ENCODE measurements around the gene NEIL3. TPM values are rescaled to one million over a fixed set of nuclear protein-coding genes. Genes with fewer than 3 reads are reported as not detected.

NEIL3 gene
- total and polyA plus RNA-seq, 4 donors: 0.28 to 0.99 (median 0.39) TPM; not detected in 1

GRCh38 chr4:177386278-177386815 is 76.7 kb downstream of the NEIL3 start:
- intact Hi-C loops (cut with DNase I): no loop called here
- Histone ChIP-seq H3K36me3 (ENCODE audit: control insufficient read depth in 1 of 2, insufficient read depth in 2 of 2, low read length in 1 of 2) (no peaks in the 10 kb centered on the region), H3K4me1 (ENCODE audit: control insufficient read depth in 1 of 2, insufficient read depth in 2 of 2, low read length in 2 of 2) (peaks cover 0 to 3% of the 10 kb centered on the region in 2 donors), H3K4me3 (ENCODE audit: low read length in 2 of 2) (no peak overlapping the region), H3K27me3 (ENCODE audit: control insufficient read depth in 1 of 2, insufficient read depth in 2 of 2, low read length in 1 of 2) (no peaks in the 10 kb centered on the region), H3K27ac (ENCODE audit: low read depth in 1 of 2, low read length in 2 of 2) (no peak overlapping the region), H3K9me3 (ENCODE audit: control insufficient read depth, low read length) (no peaks in the 10 kb centered on the region)
- DNase-seq: no peak
- WGBS, 2 donors: 14 to 23% methylated on average over 5 of the region's 5 CpGs
- ATAC-seq (ENCODE audit: low FRiP score): no peak

DNA sequence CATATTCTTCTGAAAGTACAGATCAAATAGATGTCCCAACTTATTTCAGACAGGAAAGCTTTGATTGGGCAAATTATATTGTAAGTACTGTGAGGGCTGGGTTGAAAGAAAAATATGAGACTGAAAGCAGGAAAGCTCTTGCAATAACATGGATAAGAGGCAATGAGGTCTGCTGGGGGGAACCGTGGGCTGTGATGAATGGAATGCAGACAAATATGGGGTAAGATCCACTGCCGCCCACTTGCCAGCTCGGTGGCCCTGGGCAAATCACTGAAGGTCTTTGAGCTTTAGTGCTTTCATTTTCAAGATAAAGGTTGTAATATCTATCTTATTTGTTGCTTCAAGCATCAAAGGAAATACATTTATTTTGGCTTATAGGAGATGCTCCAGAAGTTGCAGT is 81.6 kb downstream of the NEIL3 start:
- Histone ChIP-seq H3K36me3 (ENCODE audit: control insufficient read depth in 1 of 2, insufficient read depth in 2 of 2, low read length in 1 of 2) (no peaks in the 10 kb centered on the region), H3K4me3 (ENCODE audit: low read length in 2 of 2) (no peak overlapping the region), H3K27ac (ENCODE audit: low read depth in 1 of 2, low read length in 2 of 2) (no peak overlapping the region), H3K27me3 (ENCODE audit: control insufficient read depth in 1 of 2, insufficient read depth in 2 of 2, low read length in 1 of 2) (no peaks in the 10 kb centered on the region), H3K4me1 (ENCODE audit: control insufficient read depth in 1 of 2, insufficient read depth in 2 of 2, low read length in 2 of 2) (peaks cover 0 to 2% of the 10 kb centered on the region in 2 donors), H3K9me3 (ENCODE audit: control insufficient read depth, low read length) (no peaks in the 10 kb centered on the region)
- no peak for ATAC-seq (ENCODE audit: low FRiP score)
- DNase-seq: no peak
- 22 to 35% methylated on average over 3 of the region's 3 CpGs for WGBS, 2 donors
- intact Hi-C loops (cut with DNase I): no loop called here

DNA sequence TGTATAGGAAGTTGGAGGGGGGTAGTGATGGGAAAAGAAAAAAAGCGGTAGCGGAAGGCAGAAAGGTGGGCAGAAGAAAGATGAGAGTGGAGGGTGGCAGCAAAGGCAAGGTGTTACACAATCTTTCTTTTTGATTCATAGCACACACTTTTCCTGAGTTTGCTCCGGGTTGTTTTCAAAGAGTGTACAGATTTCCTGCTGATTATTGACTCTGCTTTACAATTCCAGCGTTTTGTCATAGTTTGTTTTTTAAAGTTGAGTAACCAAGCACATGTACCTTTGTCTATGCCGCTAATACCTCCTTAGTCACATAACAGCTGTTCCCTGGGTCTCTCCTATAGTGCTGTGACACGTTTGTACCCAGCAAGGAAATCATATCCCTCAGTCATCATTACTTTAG is 82.3 kb downstream of the NEIL3 start:
- H3K36me3 ChIP-seq (ENCODE audit: control insufficient read depth in 1 of 2, insufficient read depth in 2 of 2, low read length in 1 of 2): no peaks in the 10 kb centered on the region
- intact Hi-C loops (cut with DNase I): no loop called here
- no peak overlapping the region for H3K4me3 ChIP-seq (ENCODE audit: low read length in 2 of 2)
- no peaks in the 10 kb centered on the region for H3K4me1 ChIP-seq (ENCODE audit: control insufficient read depth in 1 of 2, insufficient read depth in 2 of 2, low read length in 2 of 2)
- no peak for ATAC-seq (ENCODE audit: low FRiP score)
- no peak for DNase-seq
- WGBS, 2 donors: 86 to 87% methylated on average over 6 of the region's 6 CpGs
- no peaks in the 10 kb centered on the region for H3K9me3 ChIP-seq (ENCODE audit: control insufficient read depth, low read length)
- no peaks in the 10 kb centered on the region for H3K27me3 ChIP-seq (ENCODE audit: control insufficient read depth in 1 of 2, insufficient read depth in 2 of 2, low read length in 1 of 2)
- no peak overlapping the region for H3K27ac ChIP-seq (ENCODE audit: low read depth in 1 of 2, low read length in 2 of 2)

GRCh38 chr4:177393236-177393635 is 83.6 kb downstream of the NEIL3 start:
- DNase-seq (no peak), ATAC-seq (ENCODE audit: low FRiP score) (no peak)
- Histone ChIP-seq H3K9me3 (ENCODE audit: control insufficient read depth, low read length) (no peaks in the 10 kb centered on the region), H3K4me1 (ENCODE audit: control insufficient read depth in 1 of 2, insufficient read depth in 2 of 2, low read length in 2 of 2) (no peaks in the 10 kb centered on the region), H3K27me3 (ENCODE audit: control insufficient read depth in 1 of 2, insufficient read depth in 2 of 2, low read length in 1 of 2) (no peaks in the 10 kb centered on the region), H3K27ac (ENCODE audit: low read depth in 1 of 2, low read length in 2 of 2) (no peak overlapping the region), H3K4me3 (ENCODE audit: low read length in 2 of 2) (no peak overlapping the region), H3K36me3 (ENCODE audit: control insufficient read depth in 1 of 2, insufficient read depth in 2 of 2, low read length in 1 of 2) (no peaks in the 10 kb centered on the region)
- intact Hi-C loops (cut with DNase I): no loop called here
- 67 to 76% methylated on average over 8 of the region's 8 CpGs for WGBS, 2 donors

- no peak for DNase-seq
- no peaks in the 10 kb centered on the region for H3K4me1 ChIP-seq (ENCODE audit: control insufficient read depth in 1 of 2, insufficient read depth in 2 of 2, low read length in 2 of 2)
- WGBS, 2 donors: 88 to 89% methylated on average over 2 of the region's 2 CpGs
- no peaks in the 10 kb centered on the region for H3K27me3 ChIP-seq (ENCODE audit: control insufficient read depth in 1 of 2, insufficient read depth in 2 of 2, low read length in 1 of 2)
- H3K27ac ChIP-seq (ENCODE audit: low read depth in 1 of 2, low read length in 2 of 2): no peak overlapping the region
- no peak for ATAC-seq (ENCODE audit: low FRiP score)
- H3K36me3 ChIP-seq (ENCODE audit: control insufficient read depth in 1 of 2, insufficient read depth in 2 of 2, low read length in 1 of 2): no peaks in the 10 kb centered on the region
- no peaks in the 10 kb centered on the region for H3K9me3 ChIP-seq (ENCODE audit: control insufficient read depth, low read length)
- H3K4me3 ChIP-seq (ENCODE audit: low read length in 2 of 2): no peak overlapping the region
- intact Hi-C loops (cut with DNase I): no loop called here
Observed at GRCh38 chr4:177396352-177396751, 86.7 kb downstream of the NEIL3 start.

DNA sequence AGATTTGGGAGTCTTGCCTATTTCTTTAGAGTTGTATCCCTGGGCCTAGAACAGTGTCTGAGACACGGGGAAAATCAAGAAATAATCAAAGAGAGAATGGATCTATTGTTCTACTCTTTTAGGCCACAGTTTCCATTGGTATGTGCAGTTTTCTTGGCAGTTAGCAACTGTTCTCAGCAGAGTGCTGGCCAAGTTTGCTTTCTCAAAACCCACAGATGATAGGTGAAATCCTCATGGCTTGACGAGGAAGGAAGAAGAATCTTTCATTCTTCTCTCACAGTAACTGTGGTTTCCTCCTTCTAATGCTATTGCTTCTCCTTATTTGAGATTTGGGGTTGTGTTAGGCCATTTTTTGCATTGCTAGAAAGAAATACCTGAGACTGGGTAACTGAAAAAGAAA is 90.4 kb downstream of the NEIL3 start:
- H3K27me3 ChIP-seq (ENCODE audit: control insufficient read depth in 1 of 2, insufficient read depth in 2 of 2, low read length in 1 of 2): no peaks in the 10 kb centered on the region
- no peak overlapping the region for H3K4me3 ChIP-seq (ENCODE audit: low read length in 2 of 2)
- DNase-seq: no peak
- H3K27ac ChIP-seq (ENCODE audit: low read depth in 1 of 2, low read length in 2 of 2): no peak overlapping the region
- WGBS, 2 donors: 71 to 78% methylated on average over 2 of the region's 2 CpGs
- ATAC-seq (ENCODE audit: low FRiP score): no peak
- no peaks in the 10 kb centered on the region for H3K4me1 ChIP-seq (ENCODE audit: control insufficient read depth in 1 of 2, insufficient read depth in 2 of 2, low read length in 2 of 2)
- no peaks in the 10 kb centered on the region for H3K9me3 ChIP-seq (ENCODE audit: control insufficient read depth, low read length)
- intact Hi-C loops (cut with DNase I): no loop called here
- no peaks in the 10 kb centered on the region for H3K36me3 ChIP-seq (ENCODE audit: control insufficient read depth in 1 of 2, insufficient read depth in 2 of 2, low read length in 1 of 2)

DNA sequence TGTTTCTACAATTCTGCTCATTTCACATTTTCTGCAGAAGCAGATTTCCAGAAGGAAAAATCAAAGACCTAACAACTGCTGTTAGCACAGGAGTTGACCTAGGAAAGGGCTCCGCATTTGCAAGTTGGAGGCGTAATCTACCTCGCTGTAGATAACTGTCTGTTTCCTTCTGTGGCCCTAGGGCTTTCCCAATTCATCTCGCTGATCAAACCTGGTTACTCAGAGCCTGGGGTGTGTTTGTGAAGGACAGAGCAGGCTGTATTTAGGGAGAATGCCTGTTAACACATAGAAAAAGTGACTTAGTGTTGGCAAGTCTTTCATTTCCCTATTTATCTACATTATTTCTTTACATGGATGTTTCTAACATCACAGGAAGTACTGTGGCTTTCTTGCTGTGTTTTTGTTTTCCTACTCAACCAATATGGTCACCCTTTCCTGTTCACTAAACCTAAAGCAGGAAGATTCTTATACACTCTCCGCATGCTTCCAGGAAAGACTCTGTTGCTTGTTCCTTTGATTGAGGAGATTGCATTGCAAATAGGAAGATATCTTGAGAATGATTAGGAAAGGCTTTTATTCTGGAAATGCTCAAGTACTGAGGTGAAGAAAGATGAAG is 92.1 kb downstream of the NEIL3 start:
- Histone ChIP-seq H3K4me3 (ENCODE audit: low read length in 2 of 2) (no peak overlapping the region), H3K27me3 (ENCODE audit: control insufficient read depth in 1 of 2, insufficient read depth in 2 of 2, low read length in 1 of 2) (no peaks in the 10 kb centered on the region), H3K4me1 (ENCODE audit: control insufficient read depth in 1 of 2, insufficient read depth in 2 of 2, low read length in 2 of 2) (no peaks in the 10 kb centered on the region), H3K27ac (ENCODE audit: low read depth in 1 of 2, low read length in 2 of 2) (no peak overlapping the region), H3K9me3 (ENCODE audit: control insufficient read depth, low read length) (no peaks in the 10 kb centered on the region), H3K36me3 (ENCODE audit: control insufficient read depth in 1 of 2, insufficient read depth in 2 of 2, low read length in 1 of 2) (no peaks in the 10 kb centered on the region)
- intact Hi-C loops (cut with DNase I): no loop called here
- DNase-seq (no peak), ATAC-seq (ENCODE audit: low FRiP score) (no peak)
- whole genome bisulfite sequencing, 2 donors: 87 to 88% methylated on average over 5 of the region's 5 CpGs

GRCh38 chr4:177403746-177404145 is 94.1 kb downstream of the NEIL3 start:
- H3K4me1 ChIP-seq (ENCODE audit: control insufficient read depth in 1 of 2, insufficient read depth in 2 of 2, low read length in 2 of 2): no peaks in the 10 kb centered on the region
- ATAC-seq (ENCODE audit: low FRiP score) (no peak), DNase-seq (no peak)
- WGBS, 2 donors: 66 to 68% methylated on average over 6 of the region's 6 CpGs
- H3K9me3 ChIP-seq (ENCODE audit: control insufficient read depth, low read length): no peaks in the 10 kb centered on the region
- H3K27me3 ChIP-seq (ENCODE audit: control insufficient read depth in 1 of 2, insufficient read depth in 2 of 2, low read length in 1 of 2): no peaks in the 10 kb centered on the region
- H3K36me3 ChIP-seq (ENCODE audit: control insufficient read depth in 1 of 2, insufficient read depth in 2 of 2, low read length in 1 of 2): no peaks in the 10 kb centered on the region
- no peak overlapping the region for H3K4me3 ChIP-seq (ENCODE audit: low read length in 2 of 2)
- no peak overlapping the region for H3K27ac ChIP-seq (ENCODE audit: low read depth in 1 of 2, low read length in 2 of 2)
- intact Hi-C loops (cut with DNase I): no loop called here

DNA sequence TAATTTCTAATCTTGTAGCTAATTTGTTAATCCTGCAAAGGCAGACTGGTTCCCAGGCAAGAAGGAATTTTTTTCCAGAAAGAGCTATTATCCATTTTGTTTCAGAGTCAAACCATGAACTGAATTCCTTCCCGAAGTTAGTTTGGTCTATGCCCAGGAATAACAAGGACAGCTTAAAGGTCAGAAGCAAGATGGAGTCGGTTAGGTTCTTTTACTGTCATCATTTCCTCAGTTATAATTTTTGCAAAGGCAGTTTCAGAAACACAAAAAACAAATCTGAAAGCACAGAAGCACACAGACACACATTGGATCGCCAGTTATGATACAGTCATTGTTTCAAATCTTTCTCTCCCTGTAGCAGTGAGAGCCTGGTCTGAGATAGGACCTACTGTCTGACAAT is 94.7 kb downstream of the NEIL3 start:
- 27 to 35% methylated on average over 3 of the region's 3 CpGs for WGBS, 2 donors
- DNase-seq (no peak), ATAC-seq (ENCODE audit: low FRiP score) (no peak)
- Histone ChIP-seq H3K36me3 (ENCODE audit: control insufficient read depth in 1 of 2, insufficient read depth in 2 of 2, low read length in 1 of 2) (no peaks in the 10 kb centered on the region), H3K4me1 (ENCODE audit: control insufficient read depth in 1 of 2, insufficient read depth in 2 of 2, low read length in 2 of 2) (no peaks in the 10 kb centered on the region), H3K4me3 (ENCODE audit: low read length in 2 of 2) (no peak overlapping the region), H3K27ac (ENCODE audit: low read depth in 1 of 2, low read length in 2 of 2) (no peak overlapping the region), H3K9me3 (ENCODE audit: control insufficient read depth, low read length) (no peaks in the 10 kb centered on the region), H3K27me3 (ENCODE audit: control insufficient read depth in 1 of 2, insufficient read depth in 2 of 2, low read length in 1 of 2) (no peaks in the 10 kb centered on the region)
- intact Hi-C loops (cut with DNase I): no loop called here
